ENCODE results near the gene WDR27. TPM values are rescaled to one million over a fixed set of nuclear protein-coding genes. Genes with fewer than 3 reads are reported as not detected.

WDR27 gene
- 33.6 and 37.8 TPM in 2 replicates for total RNA-seq

DNA sequence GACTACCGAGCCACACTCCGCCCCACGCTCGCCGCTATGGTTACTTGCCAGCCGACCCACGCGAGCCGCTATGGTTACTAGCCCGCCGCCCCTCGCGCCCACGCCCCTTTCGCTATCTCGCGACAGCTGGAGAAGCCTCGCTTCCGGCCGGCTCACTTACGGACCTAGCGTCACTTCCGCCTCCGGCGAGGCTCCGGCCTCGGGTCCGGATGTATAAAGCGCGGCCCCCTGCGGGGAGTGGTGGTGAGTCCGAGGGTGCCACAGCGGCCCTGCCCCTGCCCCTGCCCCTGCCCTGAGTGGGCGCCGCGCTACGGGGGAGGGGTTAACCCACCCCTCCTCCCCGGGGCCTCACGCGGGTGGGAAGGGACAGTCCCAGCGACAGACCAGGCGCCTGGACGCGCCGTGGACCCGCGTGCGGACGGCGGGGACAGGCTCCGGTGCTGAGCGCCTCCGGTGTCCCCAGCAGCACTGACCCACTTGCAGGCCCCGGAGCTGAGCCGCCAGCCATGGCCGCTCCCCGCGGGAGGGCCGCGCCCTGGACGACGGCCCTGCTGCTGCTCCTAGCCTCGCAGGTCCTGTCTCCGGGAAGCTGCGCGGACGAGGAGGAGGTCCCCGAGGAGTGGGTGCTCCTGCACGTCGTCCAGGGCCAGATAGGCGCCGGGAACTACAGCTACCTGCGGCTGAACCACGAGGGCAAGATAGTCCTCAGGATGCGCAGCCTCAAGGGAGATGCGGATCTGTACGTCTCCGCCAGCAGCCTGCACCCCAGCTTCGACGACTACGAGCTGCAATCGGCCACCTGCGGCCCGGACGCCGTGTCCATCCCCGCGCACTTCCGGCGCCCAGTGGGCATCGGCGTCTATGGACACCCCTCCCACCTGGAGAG, at the start of gene WDR27, which contains the start of gene C6orf120:
Gene WDR27, minus strand, starts transcription at position 76 of the 886 bp plus-strand sequence. CDS start 13,024 bp downstream, outside the sequence.
Gene C6orf120, plus strand, starts transcription at position 173 of the 886 bp plus-strand sequence. Its CDS starts 334 bp downstream, at position 507.

DNA sequence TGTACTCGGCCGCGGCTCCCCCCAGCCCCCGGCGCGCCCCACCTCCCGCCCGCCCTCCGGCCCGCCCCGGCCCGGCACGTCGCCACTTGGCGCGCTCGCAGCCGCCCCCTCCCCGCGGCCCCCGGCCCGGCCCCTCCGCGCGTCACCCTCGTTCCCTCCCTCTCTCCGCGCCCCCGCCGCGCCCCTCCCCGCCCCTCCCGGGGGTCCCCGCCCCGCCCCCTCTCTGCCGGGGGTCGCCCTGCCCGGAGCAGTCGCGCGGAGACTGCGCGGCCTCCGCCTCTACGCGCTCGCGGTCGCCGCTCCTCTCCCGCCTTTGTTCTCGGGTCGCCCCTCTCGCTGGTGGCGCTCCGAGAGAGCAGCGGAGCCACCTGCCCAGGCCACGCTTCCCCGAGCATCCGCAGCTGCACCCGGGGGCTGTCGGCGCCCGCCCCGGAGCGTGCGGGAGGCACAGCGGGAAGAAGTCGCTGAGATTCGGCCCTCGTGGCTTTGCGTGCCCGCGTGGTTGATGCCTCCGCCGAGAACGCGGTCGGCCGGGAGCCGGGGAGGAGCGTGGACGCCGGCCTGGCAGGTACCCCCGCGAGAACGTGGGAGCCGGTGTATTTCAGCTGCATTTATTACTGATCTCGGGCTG, 22.8 kb upstream of the WDR27 start, which contains the start of gene PHF10:
Gene PHF10, minus strand, starts transcription at position 7 of the 631 bp plus-strand sequence. CDS start 569 bp downstream, outside the sequence.

Other genes with a start within 250 kb of the WDR27 start
- 35.2 and 35.6 TPM in 2 replicates for gene C6orf120, start 97 bp upstream of the WDR27 start, total RNA-seq
- gene PHF10, start 22.5 kb upstream of the WDR27 start, total RNA-seq = 28.4 and 38.1 TPM in 2 replicates
- 0.98 and 1.1 TPM in 2 replicates for gene DYNLT2, start 49.5 kb upstream of the WDR27 start, total RNA-seq
- 10.8 and 12.9 TPM in 2 replicates for gene ERMARD, start 49.6 kb upstream of the WDR27 start, total RNA-seq